ENCODE results near the gene RFX3.

Gene RFX3

DNA sequence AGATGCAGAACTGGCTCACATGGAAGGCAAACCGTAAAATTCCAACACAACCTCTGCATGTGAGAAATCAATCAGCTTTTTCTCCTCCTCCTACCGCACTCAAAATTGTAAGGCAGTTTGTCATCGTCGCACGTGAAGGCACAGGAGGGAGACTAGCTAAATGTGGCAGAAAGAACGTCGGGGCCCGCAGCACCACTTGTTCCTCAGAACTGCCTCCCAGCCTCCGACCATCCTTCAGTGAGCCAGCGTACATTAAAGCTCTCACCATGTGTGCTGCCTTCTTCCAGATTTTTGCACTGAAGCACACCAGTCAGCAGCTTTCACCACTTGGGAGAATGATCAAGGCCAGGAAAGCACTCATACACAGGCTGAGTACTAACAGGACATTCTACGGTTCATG, 105.9 kb downstream of the RFX3 start:
- no peak overlapping the region for H3K4me3 ChIP-seq (replicated peaks; ENCODE audit: insufficient read depth, low read length)
- no peak for DNase-seq (ENCODE audit: low read depth in 1 of 2, low spot score in 1 of 2)
- TF ChIP-seq, protein P1, sequence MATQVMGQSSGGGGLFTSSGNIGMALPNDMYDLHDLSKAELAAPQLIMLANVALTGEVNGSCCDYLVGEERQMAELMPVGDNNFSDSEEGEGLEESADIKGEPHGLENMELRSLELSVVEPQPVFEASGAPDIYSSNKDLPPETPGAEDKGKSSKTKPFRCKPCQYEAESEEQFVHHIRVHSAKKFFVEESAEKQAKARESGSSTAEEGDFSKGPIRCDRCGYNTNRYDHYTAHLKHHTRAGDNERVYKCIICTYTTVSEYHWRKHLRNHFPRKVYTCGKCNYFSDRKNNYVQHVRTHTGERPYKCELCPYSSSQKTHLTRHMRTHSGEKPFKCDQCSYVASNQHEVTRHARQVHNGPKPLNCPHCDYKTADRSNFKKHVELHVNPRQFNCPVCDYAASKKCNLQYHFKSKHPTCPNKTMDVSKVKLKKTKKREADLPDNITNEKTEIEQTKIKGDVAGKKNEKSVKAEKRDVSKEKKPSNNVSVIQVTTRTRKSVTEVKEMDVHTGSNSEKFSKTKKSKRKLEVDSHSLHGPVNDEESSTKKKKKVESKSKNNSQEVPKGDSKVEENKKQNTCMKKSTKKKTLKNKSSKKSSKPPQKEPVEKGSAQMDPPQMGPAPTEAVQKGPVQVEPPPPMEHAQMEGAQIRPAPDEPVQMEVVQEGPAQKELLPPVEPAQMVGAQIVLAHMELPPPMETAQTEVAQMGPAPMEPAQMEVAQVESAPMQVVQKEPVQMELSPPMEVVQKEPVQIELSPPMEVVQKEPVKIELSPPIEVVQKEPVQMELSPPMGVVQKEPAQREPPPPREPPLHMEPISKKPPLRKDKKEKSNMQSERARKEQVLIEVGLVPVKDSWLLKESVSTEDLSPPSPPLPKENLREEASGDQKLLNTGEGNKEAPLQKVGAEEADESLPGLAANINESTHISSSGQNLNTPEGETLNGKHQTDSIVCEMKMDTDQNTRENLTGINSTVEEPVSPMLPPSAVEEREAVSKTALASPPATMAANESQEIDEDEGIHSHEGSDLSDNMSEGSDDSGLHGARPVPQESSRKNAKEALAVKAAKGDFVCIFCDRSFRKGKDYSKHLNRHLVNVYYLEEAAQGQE (IDR thresholded peaks at IDR 0.05; ENCODE audit: insufficient replicate concordance, low read depth) = no peak
- no peak for TF ChIP-seq GABPA (IDR thresholded peaks at IDR 0.05; ENCODE audit: low read depth)
- TF ChIP-seq, protein P2, sequence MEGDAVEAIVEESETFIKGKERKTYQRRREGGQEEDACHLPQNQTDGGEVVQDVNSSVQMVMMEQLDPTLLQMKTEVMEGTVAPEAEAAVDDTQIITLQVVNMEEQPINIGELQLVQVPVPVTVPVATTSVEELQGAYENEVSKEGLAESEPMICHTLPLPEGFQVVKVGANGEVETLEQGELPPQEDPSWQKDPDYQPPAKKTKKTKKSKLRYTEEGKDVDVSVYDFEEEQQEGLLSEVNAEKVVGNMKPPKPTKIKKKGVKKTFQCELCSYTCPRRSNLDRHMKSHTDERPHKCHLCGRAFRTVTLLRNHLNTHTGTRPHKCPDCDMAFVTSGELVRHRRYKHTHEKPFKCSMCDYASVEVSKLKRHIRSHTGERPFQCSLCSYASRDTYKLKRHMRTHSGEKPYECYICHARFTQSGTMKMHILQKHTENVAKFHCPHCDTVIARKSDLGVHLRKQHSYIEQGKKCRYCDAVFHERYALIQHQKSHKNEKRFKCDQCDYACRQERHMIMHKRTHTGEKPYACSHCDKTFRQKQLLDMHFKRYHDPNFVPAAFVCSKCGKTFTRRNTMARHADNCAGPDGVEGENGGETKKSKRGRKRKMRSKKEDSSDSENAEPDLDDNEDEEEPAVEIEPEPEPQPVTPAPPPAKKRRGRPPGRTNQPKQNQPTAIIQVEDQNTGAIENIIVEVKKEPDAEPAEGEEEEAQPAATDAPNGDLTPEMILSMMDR (IDR thresholded peaks at IDR 0.05; ENCODE audit: insufficient read depth, low read length) = no peak
- no peak for TF ChIP-seq SPI1 (IDR thresholded peaks at IDR 0.05; ENCODE audit: borderline replicate concordance, low read depth)
- TF ChIP-seq POLR2AphosphoS5 (IDR thresholded peaks at IDR 0.05; ENCODE audit: low read depth) = no peak
- no peaks in the 10 kb centered on the region for H3K27me3 ChIP-seq (ENCODE audit: insufficient read depth, poor library complexity, severe bottlenecking)
- H3K27ac ChIP-seq (replicated peaks) = no peak overlapping the region

DNA sequence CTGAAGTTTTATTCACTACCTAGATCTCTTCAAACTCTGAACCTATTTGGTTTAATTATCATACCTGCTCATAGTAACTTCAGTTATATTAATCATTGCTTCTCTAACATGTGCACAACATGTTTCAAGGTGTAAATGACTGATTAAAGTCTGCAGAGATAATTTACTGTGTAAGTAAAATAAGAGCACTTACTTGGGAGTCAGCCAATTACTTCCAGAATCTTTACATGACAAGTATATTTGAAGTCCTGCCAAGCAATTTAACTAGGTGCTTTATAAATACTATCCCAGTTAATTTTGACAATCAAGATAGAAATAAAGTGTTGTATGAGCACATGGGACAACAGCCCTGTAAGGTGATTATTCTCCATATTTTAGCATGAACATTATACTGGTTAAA, 109.9 kb downstream of the RFX3 start:
- no peaks in the 10 kb centered on the region for H3K27me3 ChIP-seq (ENCODE audit: insufficient read depth, poor library complexity, severe bottlenecking)
- DNase-seq (ENCODE audit: low read depth in 1 of 2, low spot score in 1 of 2) = no peak
- H3K27ac ChIP-seq (replicated peaks) = no peak overlapping the region
- no peak for TF ChIP-seq SPI1 (IDR thresholded peaks at IDR 0.05; ENCODE audit: borderline replicate concordance, low read depth)
- no peak for TF ChIP-seq GABPA (IDR thresholded peaks at IDR 0.05; ENCODE audit: low read depth)
- TF ChIP-seq, protein P2 (IDR thresholded peaks at IDR 0.05; ENCODE audit: insufficient read depth, low read length) = no peak
- no peak overlapping the region for H3K4me3 ChIP-seq (replicated peaks; ENCODE audit: insufficient read depth, low read length)

DNA sequence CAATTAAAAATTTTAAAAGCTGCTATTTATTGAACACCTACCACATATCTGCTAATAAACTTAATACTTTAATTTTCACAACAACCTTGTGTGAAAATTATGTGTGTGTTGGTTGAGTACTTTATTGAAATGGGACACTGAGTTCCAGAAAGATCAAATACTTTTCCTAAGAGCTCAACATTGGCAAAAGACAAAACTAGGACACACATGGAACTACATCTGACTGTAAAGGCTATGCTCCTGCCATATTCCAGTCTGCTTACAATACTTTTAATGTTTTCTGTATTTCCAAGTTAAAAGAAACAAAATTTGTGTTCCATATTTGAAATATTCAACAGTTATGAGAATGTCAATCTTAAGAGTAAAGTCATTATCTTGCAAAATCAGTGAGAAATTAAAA, 111.8 kb downstream of the RFX3 start:
- DNase-seq (ENCODE audit: low read depth in 1 of 2, low spot score in 1 of 2) = no peak
- TF ChIP-seq, protein P1 (IDR thresholded peaks at IDR 0.05; ENCODE audit: insufficient replicate concordance, low read depth) = no peak
- no peak for TF ChIP-seq POLR2AphosphoS5 (IDR thresholded peaks at IDR 0.05; ENCODE audit: low read depth)
- TF ChIP-seq, protein P2 (IDR thresholded peaks at IDR 0.05; ENCODE audit: insufficient read depth, low read length) = no peak
- no peak for TF ChIP-seq SPI1 (IDR thresholded peaks at IDR 0.05; ENCODE audit: borderline replicate concordance, low read depth)
- TF ChIP-seq GABPA (IDR thresholded peaks at IDR 0.05; ENCODE audit: low read depth) = no peak
- Histone ChIP-seq H3K27me3 (ENCODE audit: insufficient read depth, poor library complexity, severe bottlenecking) (no peaks in the 10 kb centered on the region), H3K4me3 (replicated peaks; ENCODE audit: insufficient read depth, low read length) (no peak overlapping the region), H3K27ac (replicated peaks) (no peak overlapping the region)

DNA sequence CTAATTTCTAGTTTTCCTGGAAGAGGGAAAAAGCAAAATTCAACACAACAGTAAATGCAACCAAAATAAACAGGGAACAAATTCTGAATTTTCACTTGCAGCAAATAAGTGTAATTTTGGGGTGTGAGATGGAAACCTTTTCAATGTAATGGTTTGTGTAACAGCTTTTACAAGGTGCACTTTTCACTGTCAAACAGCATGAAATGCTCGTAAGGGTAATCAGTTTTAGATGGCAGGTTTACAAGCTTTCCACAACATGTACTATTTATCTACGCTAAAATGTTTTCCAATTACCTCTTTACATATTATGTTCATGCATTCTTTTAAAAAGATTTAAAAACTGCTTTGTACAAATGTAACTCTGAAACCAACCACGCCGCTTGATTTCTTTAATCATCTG, 115.3 kb downstream of the RFX3 start:
- TF ChIP-seq POLR2AphosphoS5 (IDR thresholded peaks at IDR 0.05; ENCODE audit: low read depth) (no peak), SPI1 (IDR thresholded peaks at IDR 0.05; ENCODE audit: borderline replicate concordance, low read depth) (no peak), GABPA (IDR thresholded peaks at IDR 0.05; ENCODE audit: low read depth) (no peak)
- TF ChIP-seq, protein P2 (IDR thresholded peaks at IDR 0.05; ENCODE audit: insufficient read depth, low read length) = no peak
- TF ChIP-seq, protein P1 (IDR thresholded peaks at IDR 0.05; ENCODE audit: insufficient replicate concordance, low read depth) = no peak
- Histone ChIP-seq H3K27me3 (ENCODE audit: insufficient read depth, poor library complexity, severe bottlenecking) (no peaks in the 10 kb centered on the region), H3K27ac (replicated peaks) (no peak overlapping the region), H3K4me3 (replicated peaks; ENCODE audit: insufficient read depth, low read length) (no peak overlapping the region)
- no peak for DNase-seq (ENCODE audit: low read depth in 1 of 2, low spot score in 1 of 2)

All from HL-60 (cell line).